A673 (cell line): ENCODE measurements around the gene MAEA.

Source experiments
- EZH2 ChIP-seq: fragments of 200-600 bp; sonication (generic); IDR thresholded peaks from 2 replicates; pipeline ENCODE4 v1.6.1; 2017; ENCODE audit warnings: borderline replicate concordance, low read depth, mild to moderate bottlenecking, mixed read lengths, antibody characterized with exemption, low read length; ENCODE audit not compliant: poor library complexity, severe bottlenecking
- TF ChIP-seq, protein P1 (sequence below): fragments of 300-800, 200-600 bp; sonication (generic); conservative IDR thresholded peaks from 2 replicates; pipeline ENCODE4 v1.5.1; 2017; ENCODE audit warnings: low read depth, mild to moderate bottlenecking, antibody characterized with exemption, low read length, moderate library complexity, mixed read lengths

DNA sequence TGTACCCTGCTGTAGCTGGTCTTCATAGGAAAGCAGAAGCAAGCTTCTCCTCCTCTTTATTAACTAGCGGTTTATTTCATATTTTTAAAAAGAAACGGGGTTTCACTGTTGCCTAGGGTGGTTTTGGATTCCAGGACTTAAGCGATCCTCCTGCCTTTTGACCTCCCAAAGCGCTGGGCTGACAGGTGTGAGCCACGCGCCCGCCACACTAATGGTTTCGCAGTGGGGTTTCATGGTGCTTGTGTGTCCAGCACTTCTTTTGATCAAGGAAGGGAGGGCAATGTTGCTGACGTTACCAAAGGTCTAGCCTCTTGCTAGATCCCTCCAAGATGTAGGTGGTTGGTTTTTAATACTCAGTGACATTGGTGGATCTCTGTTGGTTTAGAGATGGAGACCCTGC, 1.4 kb downstream of the MAEA start:
- TF ChIP-seq, protein P1, sequence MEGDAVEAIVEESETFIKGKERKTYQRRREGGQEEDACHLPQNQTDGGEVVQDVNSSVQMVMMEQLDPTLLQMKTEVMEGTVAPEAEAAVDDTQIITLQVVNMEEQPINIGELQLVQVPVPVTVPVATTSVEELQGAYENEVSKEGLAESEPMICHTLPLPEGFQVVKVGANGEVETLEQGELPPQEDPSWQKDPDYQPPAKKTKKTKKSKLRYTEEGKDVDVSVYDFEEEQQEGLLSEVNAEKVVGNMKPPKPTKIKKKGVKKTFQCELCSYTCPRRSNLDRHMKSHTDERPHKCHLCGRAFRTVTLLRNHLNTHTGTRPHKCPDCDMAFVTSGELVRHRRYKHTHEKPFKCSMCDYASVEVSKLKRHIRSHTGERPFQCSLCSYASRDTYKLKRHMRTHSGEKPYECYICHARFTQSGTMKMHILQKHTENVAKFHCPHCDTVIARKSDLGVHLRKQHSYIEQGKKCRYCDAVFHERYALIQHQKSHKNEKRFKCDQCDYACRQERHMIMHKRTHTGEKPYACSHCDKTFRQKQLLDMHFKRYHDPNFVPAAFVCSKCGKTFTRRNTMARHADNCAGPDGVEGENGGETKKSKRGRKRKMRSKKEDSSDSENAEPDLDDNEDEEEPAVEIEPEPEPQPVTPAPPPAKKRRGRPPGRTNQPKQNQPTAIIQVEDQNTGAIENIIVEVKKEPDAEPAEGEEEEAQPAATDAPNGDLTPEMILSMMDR = no peak
- no peak for TF ChIP-seq EZH2
